HG03521 (cell line): ENCODE data around the gene ANXA2R.
A peak's percentile ranks its signal among the peaks of the same experiment; 100 is the strongest.
"Not testable (repeated sequence)": the region's sequence is repeated elsewhere in the genome, so short reads cannot be mapped to it uniquely, and the experiment has no call there.

ENCODE experiments used
- ATAC-seq: cut with Tn5 transposase; IDR thresholded peaks from one replicate; pipeline ENCODE4 v1.9.1; 2021; ENCODE audit warnings: mild to moderate bottlenecking, moderate library complexity; ENCODE audit not compliant: unreplicated experiment

Gene ANXA2R, protein sequence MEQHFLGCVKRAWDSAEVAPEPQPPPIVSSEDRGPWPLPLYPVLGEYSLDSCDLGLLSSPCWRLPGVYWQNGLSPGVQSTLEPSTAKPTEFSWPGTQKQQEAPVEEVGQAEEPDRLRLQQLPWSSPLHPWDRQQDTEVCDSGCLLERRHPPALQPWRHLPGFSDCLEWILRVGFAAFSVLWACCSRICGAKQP

GRCh38 chr5:43040287-43041098 is at the start of gene ANXA2R:
Gene ANXA2R, minus strand, starts transcription at chr5:43040319. Its CDS starts 273 bp downstream, at chr5:43040046.
- ATAC-seq, result peak; percentile 39

DNA sequence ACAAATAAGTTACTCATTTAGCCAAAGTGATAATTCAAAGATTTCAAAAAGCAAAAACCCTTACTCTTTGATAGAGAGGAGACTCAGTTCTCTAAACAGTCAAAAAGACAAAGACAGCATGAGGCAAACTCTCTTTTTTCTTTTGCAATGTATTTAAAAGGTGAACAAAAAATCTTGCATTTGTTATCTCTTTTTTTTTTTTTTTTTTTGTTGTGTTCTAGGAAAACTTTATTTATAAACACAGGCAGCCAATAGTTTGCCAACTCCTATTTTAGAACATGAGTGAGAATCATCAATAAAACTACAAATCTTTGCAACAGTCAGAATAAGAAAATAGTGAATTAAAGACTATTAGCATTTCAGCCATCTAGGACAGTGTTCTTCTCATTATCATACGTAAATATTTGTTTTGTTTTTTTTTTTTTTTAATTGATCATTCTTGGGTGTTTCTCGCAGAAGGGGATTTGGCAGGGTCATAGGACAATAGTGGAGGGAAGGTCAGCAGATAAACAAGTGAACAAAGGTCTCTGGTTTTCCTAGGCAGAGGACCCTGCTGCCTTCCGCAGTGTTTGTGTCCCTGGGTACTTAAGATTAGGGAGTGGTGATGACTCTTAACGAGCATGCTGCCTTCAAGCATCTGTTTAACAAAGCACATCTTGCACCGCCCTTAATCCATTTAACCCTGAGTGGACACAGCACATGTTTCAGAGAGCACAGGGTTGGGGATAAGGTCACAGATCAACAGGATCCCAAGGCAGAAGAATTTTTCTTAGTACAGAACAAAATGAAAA is 46.2 kb upstream of the ANXA2R start:
- not testable (repeated sequence) for ATAC-seq

DNA sequence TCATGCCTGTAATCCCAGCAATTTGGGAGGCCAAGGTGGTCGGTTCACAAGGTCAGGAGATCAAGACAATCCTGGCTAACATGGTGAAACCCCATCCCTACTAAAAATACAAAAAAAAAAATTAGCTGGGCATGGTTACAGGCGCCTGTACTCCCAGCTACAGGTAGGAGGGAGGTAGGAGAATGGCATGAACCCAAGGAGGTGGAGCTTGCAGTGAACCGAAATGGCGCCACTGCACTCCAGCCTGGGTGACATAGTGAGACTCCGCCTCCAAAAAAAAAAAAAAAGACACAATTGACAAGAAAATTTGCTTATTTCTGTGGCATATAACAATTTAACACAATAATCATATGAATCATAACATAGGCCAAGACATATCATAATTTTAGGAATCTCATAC is 45.3 kb upstream of the ANXA2R start:
- no peak for ATAC-seq

DNA sequence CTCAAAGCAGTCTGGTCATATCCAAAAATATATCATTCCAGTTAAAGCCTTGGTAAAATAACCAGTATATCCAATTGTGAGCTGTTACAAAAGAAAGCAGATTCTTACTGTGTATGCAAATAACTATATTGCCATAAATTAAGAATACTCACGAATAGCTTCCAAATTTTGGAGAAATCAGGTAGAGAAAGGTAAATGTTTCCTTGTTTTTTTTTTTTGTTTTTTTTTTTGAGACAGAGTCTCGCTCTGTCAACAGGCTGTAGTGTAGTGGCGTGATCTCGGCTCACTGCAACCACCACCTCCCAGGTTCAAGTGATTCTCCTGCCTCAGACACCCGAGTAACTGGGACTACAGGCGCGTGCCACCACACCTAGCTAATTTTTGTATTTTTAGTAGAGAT is 44.3 kb upstream of the ANXA2R start:
- not testable (repeated sequence) for ATAC-seq

DNA sequence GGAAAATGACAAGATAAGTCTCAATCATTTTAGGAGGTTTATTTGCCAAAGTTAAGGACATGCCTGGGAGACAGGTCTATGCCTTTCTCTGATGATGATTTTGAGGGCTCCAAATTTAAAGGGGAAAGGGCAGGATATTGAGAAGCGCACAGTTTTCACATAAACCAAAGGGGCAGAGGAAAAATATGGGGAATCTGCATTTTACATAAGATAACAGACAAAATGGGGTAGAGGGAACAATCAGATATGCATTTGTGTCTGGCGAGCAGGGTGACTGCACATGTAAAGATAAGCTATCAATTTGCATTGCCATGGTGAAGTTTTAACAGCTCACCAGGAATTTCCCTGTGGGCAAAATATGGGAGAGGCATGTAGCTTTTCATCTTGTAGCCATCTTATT is 41.2 kb upstream of the ANXA2R start:
- ATAC-seq, result not testable (repeated sequence)

DNA sequence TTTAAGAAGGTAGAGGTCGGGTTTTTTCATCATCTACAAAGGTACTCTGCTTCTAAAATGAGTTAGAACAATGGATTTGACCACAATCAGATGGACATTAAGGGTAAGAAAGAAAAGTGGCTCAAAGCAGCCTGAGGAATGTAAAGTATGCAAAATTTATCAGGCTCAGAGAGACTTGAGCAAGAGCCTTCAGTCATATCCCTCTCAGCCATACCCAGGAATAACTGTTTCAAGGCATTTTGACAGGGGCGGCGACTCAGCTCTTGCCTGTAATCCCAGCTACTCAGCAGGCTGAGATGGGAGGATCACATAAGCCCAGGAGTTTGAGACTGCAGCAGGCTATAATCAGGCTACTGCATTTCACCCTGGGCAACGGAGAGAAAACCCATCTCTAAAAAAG is 38.8 kb upstream of the ANXA2R start:
- ATAC-seq, result no peak

DNA sequence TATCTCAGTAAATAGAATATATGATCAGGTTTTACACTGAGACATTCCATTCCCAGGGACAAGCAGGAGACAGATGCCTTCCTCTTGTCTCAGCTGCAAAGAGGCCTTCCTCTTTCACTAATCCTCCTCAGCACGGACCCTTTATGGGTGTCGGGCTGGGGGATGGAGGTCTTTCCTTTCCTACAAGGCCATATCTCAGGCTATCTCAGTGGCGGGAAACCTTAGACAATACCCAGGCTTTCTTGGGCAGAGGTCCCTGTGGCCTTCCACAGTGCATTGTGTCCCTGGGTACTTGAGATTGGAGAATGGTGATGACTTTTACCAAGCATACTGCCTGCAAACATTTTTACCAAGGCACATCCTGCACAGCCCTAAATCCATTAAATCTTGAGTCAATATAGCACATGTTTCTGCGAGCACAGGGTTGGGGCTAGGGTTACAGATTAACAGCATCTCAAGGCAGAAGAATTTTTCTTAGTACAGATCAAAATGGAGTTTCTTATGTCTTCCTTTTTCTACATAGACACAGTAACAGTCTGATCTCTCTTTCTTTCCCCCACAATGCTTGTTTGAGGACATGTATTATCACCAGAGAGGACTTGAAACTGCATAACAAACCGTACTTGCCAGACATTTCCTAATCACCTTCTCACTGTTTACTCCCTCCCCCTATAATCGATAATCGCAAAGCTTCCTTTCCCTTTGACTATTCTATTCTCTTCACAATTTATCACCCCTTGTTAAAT is 37.5 kb upstream of the ANXA2R start:
- not testable (repeated sequence) for ATAC-seq

- no peak for ATAC-seq
Observed at GRCh38 chr5:43075319-43076293, 35.5 kb upstream of the ANXA2R start.

- ATAC-seq, result no peak
Observed at GRCh38 chr5:43074987-43075318, 34.8 kb upstream of the ANXA2R start.

- ATAC-seq, result no peak
Observed at GRCh38 chr5:43073597-43074546, 33.8 kb upstream of the ANXA2R start.

GRCh38 chr5:43069401-43069720 is 29.2 kb upstream of the ANXA2R start:
- ATAC-seq, result not testable (repeated sequence)

DNA sequence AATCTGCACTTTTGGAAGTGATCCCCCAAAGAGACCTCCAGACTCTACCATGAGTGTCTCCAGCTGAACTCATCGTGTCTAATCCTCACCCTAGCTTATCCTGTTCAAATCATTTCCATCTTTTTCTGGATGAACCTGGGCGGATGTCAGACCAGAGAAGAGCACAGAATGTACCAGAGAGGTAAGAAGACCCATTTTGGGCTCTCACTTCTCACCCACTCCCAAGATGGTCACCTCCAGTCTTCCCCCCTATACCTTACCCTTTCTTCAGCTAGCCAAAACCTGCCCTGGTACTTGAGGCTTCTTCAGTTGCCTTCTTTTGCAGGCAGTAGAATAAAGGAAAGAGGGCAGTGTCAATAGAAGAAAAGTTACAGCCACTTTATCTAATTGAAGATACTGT is 27.9 kb upstream of the ANXA2R start:
- ATAC-seq, result no peak

DNA sequence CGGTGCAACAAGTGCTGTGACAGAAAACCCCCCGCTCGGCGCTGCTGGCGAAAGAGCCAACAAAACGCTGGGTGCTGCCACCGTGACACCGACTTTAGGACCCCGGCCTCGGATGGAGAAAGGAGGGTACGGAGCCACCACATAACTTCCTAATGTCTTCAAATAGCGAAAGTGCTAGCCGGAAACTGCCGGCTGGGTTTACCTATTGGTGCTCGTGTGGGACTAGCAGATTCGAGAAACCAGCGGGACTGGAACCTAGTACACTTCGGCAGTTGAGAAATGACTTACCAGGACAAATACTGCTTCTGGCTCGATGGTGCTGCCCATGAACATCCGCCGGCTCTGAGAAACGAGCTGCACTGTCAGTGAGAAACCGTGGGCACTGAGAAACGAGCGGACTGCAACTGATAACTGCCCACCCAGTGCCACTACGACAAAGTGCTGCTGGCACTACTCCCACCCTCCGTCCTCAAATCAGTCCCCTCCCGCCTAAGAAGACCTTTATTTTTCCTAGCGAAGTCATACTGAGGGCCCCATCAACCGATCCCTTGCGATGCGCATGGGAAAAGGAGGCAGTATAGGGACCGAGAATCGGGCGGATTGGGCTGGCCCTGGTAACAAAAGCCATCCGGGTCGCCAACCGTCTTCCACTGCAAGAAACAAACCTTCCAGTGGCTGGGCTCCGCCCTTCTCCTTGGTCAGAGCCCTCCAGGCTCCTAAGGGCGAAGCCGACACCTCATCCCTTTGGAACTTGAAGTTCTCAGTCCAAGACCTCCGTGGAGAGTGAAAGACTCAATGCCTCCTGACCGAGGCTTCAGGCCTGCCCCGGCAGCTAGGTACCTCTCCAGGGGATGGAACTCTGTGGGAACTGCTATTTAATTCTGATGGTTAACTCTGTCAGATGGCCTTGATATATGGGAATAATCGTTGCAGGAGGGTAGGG is 27.0 kb upstream of the ANXA2R start:
- peak; percentile 25 for ATAC-seq

DNA sequence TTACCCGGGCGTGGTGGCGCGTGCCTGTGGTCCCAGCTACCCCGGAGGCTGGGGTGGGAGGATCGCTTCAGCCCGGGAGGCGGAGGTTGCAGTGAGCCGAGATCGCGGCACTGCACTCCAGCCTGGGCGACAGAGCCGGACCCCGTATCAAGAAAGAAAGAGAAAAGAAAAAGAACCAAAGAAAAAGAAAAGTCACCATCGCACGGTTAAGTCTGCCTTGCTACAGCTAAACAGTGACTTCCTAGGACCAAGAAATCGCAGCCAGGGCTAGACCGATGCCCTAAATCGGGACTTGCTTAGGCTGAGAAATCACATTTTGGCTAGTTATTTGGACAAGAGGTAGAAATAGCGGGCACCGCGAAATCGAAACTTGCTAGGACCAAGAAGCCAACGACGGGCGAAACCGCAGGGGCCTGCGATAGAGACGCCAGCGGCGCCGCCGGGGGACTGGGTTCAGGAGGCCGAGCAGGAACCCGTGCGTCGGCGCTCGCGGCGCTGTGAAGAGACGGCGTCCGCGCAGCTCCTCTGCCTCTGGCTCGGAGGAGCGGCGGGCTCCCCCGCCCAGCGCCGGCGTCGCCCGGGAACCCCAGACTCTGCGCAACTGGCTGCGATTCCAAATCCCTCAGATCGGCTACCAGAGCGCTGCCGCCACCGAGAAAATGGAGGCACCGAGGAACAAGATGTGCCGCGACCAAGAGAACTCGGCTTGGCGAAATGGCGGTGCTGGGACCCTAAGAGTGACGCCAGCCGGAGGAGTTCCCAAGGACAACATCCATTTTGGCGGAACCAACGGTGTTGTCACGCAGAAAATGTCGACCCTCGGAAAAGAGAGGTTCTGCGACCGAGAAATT is 26.1 kb upstream of the ANXA2R start:
- peak; percentile 32 for ATAC-seq

DNA sequence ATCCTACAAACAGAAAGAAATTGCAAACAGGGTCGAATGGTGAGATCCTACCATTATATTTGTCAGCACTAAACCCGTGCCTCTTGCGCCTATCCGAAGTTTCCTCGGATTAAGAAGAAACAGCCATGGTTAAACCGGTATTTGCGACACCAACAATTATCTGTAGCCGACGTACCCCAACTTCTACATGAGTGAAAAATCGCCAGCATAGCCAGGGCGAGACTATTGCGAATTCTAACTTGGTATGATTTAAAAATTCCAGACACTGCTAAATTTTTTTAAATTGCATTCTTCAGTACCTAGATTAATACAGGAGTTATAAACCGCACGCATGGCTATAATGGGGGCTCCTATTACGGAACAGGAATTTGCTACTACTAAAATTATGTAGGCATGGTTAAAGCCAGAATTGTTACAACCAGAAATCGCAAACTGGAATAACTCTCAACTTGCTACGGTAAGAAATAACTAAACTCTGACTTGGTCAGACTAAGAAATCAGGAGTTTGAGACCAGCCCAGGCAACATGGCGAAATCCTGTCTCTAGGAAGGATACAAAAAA is 25.3 kb upstream of the ANXA2R start:
- no peak for ATAC-seq

- ATAC-seq, result no peak
Observed at GRCh38 chr5:43063721-43064171, 23.6 kb upstream of the ANXA2R start.
